T-helper 1 cell treated with Interleukin-12 subunit alpha and Interleukin-12 subunit beta and Interleukin-4 antibody, amounts not matched to agents 30 ng/mL and 1 ng/mL, for 36 hours (primary cell): ENCODE data around the gene CNKSR3. TPM values are rescaled to one million over a fixed set of nuclear protein-coding genes. Genes with fewer than 3 reads are reported as not detected.
"Not testable (repeated sequence)": the region's sequence is repeated elsewhere in the genome, so short reads cannot be mapped to it uniquely, and the experiment has no call there.

Source experiments
- intact Hi-C: fragments of 100-400 bp; cut with micrococcal nuclease; formaldehyde crosslinking; loops from one replicate; pipeline ENCODE4 v1.15.1; 2024
- total RNA-seq: library from RNA; stranded (reverse); gene quantifications from 2 replicates; pipeline ENCODE4 v1.2.3, GENCODE V29; 2022

The CNKSR3 gene
- not detected in 2 replicates for total RNA-seq

GRCh38 chr6:154510144-154510905 lies at the start of gene CNKSR3:
Gene CNKSR3 (minus strand): TSS chr6:154510685. CDS start chr6:154510114, 571 bp downstream.
- intact Hi-C loops, result no loop called here

GRCh38 chr6:154558984-154559383 lies 48.5 kb upstream of the CNKSR3 start:
- intact Hi-C loops, result no loop called here

DNA sequence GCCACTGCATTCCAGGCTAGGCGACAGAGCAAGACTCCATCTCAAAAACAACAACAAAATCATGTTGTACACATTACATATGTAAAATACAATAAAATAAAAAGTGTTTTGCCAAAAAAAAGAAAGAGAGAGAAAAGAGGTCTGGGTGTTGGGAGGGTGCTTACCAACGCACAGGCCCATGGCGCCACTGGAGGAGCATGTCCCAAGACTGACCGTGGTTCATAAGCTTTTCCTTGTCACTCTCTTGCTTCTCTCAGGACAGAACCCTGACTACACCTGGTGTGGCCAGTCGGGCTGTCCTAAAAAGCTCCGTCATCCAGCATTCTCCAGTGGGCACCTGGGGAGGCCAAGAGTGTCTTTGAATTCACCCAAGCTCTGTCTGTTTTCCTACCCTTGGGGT lies 48.0 kb upstream of the CNKSR3 start:
- intact Hi-C loops, result no loop called here

- intact Hi-C loops, result no loop called here
These were observed 44.7 kb upstream of the CNKSR3 start for GRCh38 chr6:154555073-154555677.

DNA sequence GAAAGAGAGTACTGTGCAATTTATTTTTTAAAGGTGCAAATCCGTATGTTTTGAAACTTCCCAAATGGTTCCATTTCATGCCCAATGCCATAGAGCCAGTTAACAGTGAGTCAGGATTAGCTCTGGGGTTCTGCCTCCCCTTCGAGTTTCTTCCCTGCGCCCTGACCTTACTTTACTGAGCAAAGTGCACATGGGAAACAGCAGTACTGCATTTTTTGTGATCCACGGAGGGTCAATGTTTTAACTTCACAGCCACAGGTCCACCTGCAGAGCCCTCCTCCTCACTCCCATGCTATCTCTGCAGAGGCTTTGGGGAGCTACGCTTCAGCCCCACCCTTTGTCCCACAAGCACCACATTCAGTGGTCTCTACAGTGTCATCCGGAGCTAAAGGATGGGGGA lies 44.0 kb upstream of the CNKSR3 start:
- intact Hi-C loops, result no loop called here

- intact Hi-C loops, result no loop called here
These were observed 40.3 kb upstream of the CNKSR3 start for GRCh38 chr6:154550779-154551178.

DNA sequence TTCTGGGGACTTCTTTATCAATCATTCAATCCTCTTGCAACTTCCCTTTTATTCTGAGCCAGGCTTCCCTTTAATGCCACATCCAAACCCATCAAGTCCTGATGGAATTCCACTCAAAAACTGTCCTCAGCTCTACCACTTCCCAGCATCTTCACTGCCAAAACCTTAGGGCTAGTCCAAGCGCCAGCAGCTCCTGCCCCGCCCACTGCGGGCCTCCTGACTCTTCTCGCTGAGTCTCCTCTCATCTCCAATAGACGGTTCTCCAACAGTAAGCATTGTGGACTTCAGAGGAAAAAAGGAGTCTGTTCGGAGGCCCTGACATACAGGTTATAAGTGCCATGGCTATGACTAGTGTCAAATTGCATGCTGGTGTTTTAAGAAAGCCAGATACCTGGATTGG lies 38.7 kb upstream of the CNKSR3 start:
- intact Hi-C loops, result no loop called here

GRCh38 chr6:154548130-154548830 lies 37.8 kb upstream of the CNKSR3 start:
- intact Hi-C loops, result no loop called here

- intact Hi-C loops, result no loop called here
These were observed 33.1 kb upstream of the CNKSR3 start for GRCh38 chr6:154543628-154544027.

GRCh38 chr6:154542747-154543146 lies 32.3 kb upstream of the CNKSR3 start:
- intact Hi-C loops, result no loop called here

DNA sequence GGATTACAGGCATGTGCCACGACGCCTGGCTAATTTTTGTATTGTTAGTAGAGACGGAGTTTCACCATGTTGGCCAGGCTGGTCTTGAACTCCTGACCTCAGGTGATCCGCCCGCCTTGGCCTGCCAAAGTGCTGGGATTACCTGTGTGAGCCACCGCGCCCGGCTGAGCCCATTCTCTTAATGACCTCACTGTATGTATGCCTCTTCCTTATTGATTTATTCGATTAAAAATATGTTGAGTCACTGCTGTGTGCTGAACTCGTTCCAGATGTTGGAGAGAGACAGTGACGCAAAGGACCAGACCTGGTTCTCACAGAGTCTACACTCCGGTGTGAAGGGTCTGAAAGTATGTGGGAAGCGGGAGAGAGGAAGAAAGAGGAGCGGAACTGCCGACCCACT lies 31.4 kb upstream of the CNKSR3 start:
- intact Hi-C loops, result not testable (repeated sequence)

DNA sequence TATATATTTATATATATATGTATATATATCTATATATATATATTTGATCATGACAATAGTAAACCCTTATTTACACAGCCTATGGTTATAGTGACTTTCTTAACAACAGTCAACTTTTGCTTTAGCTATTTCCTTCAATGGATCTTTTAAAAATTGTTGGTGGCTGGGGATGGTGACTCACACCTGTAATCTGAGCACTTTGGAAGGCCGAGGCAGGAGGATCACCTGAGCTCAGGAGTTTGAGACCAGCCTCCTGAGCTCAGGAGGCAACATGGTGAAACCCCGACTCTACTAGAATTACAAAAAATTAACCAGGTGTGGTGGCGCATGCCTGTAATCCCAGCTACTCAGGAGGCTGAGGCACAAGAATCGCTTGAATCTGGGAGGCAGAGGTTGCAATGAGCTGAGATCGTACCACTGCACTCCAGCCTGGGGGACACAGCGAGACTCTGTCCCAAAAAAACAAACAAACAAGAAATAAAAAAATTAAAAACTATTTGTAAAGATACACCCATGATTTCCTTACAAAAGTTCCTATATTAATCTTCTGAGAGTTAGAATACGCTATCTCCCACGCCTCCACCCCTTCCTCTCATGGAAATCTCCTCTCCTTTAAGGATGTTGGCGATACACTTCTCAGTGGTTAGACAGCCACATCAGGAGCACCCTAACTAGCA lies 29.2 kb upstream of the CNKSR3 start:
- intact Hi-C loops, result no loop called here

DNA sequence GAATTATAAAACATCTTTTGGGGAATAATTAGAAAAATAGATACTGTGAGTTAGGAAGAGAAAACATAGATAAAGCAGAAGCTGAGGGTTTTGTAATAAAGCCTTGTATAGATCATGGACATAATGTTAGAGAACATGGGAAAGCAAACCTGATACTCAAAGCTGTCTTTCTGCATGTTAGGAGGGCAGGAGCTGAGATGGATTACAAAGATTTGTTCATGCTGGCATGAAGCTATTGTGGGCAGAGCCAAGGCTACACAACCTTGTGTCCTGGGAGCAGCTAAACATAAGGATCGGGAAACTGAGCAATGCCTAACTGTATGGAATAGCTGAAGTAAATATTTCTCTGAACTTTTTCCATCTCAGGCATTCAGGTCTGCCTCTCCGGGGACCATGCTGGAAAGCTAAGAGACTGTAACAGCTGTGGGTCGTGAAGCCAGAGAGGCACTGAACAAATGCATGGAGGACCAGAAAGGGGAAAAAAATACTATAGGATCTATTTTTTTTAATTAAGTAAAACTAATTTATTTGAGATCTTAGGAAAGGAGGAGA lies 28.2 kb upstream of the CNKSR3 start:
- intact Hi-C loops, result no loop called here

DNA sequence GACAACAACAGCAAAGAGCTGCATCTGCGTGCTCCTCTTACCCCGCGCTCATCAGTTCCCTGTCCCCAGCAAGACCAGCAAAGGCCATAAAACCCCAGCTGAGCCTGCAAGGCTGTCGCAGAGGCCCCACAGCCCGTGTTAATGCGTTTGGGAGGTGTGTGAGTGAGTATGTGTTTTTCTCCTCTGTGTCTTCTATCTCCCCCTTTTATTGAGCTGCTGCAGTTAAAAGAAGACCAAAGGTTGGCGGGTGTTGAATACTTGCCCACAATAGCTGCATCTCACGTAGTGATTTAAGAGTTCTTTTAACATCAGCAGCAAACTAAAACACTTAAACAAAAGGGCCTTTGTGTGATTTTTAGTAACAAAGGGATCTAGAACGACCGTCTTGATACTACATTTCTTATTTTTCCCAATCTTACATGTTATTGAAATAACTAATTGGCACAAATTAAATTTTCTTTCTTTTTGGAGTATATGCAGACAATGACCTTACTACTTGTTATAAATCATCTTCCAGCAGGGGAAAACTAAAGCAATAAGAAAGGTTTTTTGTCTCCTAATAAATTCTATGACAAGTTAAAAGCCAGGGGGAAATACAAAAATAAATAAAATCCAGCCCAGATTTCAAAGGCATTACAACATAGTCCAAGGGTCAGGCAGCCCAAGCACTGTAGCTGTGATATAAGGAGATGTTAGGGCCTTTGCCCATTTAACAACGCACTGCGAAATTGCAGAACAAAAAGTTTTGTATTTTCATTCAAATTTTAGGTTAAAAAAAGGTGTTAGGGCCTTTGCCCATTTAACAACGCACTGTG lies 27.2 kb upstream of the CNKSR3 start:
- intact Hi-C loops, result no loop called here

- intact Hi-C loops, result no loop called here
These were observed 26.5 kb upstream of the CNKSR3 start for GRCh38 chr6:154536999-154537398.

DNA sequence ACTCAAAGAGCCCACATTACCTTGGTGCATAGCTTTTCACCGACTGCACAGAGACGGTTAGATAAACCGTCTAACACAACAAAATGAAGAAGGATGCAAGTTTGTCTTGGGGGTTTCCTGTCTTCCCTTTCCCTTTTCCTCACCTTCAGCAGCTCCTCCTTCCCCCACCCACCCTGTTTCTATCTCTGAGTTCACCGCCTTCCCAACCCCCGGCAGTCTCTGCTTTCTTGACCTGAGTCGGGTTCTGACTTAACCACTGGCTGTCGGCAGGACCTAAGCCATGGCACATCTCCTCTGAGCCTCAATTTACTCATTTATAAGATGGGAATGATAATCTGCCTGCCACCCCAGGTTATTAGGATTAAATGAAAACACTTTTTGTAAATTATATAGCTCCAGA lies 25.8 kb upstream of the CNKSR3 start:
- intact Hi-C loops, result no loop called here

- intact Hi-C loops, result no loop called here
These were observed 25.4 kb upstream of the CNKSR3 start for GRCh38 chr6:154535851-154536250.

GRCh38 chr6:154535147-154535546 lies 24.7 kb upstream of the CNKSR3 start:
- intact Hi-C loops, result no loop called here

DNA sequence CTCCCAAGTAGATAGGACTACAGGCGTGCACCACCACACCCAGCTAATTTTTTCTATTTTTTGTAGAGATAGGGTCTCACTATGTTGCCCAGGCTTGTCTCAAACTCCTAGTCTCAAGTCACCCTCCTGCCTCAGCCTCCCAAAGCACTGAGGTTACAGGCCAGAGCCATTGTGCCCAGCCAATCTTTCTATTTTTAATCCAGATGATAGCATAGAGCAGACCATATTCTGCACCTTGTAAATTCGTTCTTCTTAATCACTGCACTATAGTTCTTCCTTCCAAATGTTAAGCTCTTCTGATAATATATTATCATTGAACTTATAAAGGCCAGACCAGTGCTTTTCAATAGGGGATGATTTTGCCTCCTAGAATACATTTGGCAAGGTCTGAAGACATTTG lies 24.0 kb upstream of the CNKSR3 start:
- intact Hi-C loops, result no loop called here

GRCh38 chr6:154532426-154532825 lies 21.9 kb upstream of the CNKSR3 start:
- intact Hi-C loops, result no loop called here

DNA sequence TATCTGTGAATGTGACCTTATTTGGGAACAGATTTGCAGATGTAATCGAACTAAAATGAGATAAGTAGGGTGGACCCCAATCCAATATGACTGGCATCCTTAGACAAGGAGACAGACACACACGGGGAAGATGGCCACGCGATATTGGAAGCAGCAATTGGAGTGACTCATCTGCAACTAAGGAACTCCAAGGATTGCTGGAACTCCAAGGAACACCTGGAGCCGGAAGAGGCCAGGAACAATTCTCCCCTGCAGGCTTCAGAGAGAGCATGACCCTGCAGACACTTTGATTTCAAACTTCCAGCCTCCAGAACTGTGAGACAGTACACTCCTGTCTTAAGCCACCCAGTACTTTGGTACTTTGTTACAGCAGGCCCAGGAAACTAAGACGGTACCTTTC lies 19.5 kb upstream of the CNKSR3 start:
- intact Hi-C loops, result no loop called here
